H1 (cell line): ENCODE measurements around the gene AGAP1. TPM values are rescaled to one million over a fixed set of nuclear protein-coding genes. Genes with fewer than 3 reads are reported as not detected.

Source experiments
- CTCF ChIA-PET: fragments of 300-600 bp; sonication (Branson Sonifier 250); formaldehyde crosslinking; loops from one replicate; lab custom pipeline; 2021; ENCODE audit not compliant: partially characterized antibody; lab: Charles Lee
- POLR2A ChIA-PET: fragments of 300-600 bp; sonication (Branson Sonifier 250); formaldehyde crosslinking; loops from one replicate; lab custom pipeline; 2021; ENCODE audit warnings: inconsistent platforms; ENCODE audit not compliant: partially characterized antibody; lab: Charles Lee
- DNase-seq, 2 experiments: peaks; one replicate each; pipeline versions ENCODE4 v3.0.0 to v3.0.0-alpha.2; 2010 to 2022; ENCODE audit warnings: low spot score in 2 of 2, low read depth in 1 of 2, mixed read lengths in 1 of 2
- FAIRE-seq: peaks from 2 replicates; lab custom pipeline; 2011; peaks lifted over from hg19 to GRCh38; lab: Jason Lieb, UNC
- H2AFZ ChIP-seq: 2 replicates; pipeline ENCODE4 v1.8.1; 2012; ENCODE audit warnings: low read length, inconsistent platforms
- H2AK5ac ChIP-seq: 2 replicates; pipeline ENCODE4 v1.6.1; 2013; ENCODE audit warnings: low read depth, low read length
- H2BK120ac ChIP-seq: replicated peaks from 2 replicates; pipeline ENCODE3; 2013; ENCODE audit warnings: low read depth, low read length, inconsistent platforms
- H2BK12ac ChIP-seq: 2 replicates; pipeline ENCODE4 v1.6.1; 2013; ENCODE audit warnings: low read depth, low read length
- H2BK15ac ChIP-seq: 2 replicates; pipeline ENCODE4 v1.6.1; 2013; ENCODE audit warnings: low read length
- H2BK20ac ChIP-seq: 2 replicates; pipeline ENCODE4 v1.6.1; 2013; ENCODE audit warnings: low read length
- H2BK5ac ChIP-seq: 2 replicates; pipeline ENCODE4 v1.6.1; 2013; ENCODE audit warnings: low read depth, low read length
- H3K14ac ChIP-seq: 2 replicates; pipeline ENCODE4 v1.6.1; 2013; ENCODE audit warnings: inconsistent platforms; ENCODE audit not compliant: insufficient read length
- H3K18ac ChIP-seq: 2 replicates; pipeline ENCODE4 v1.6.1; 2013; ENCODE audit warnings: low read length; ENCODE audit errors: extremely low read depth
- H3K23ac ChIP-seq: 2 replicates; pipeline ENCODE4 v1.6.1; 2013; ENCODE audit warnings: inconsistent platforms; ENCODE audit not compliant: insufficient read length
- H3K23me2 ChIP-seq: 2 replicates; pipeline ENCODE4 v1.6.1; 2013; ENCODE audit warnings: low read depth, low read length
- H3K27ac ChIP-seq: 2 replicates; pipeline ENCODE4 v1.6.1; 2011; ENCODE audit warnings: low read depth, low read length, inconsistent platforms
- H3K27me3 ChIP-seq, 4 experiments: replicated peaks in 1 of 4; 1 replicate in 1 of 4; 2 replicates in 3 of 4; pipeline versions ENCODE4 v1.6.1 to v1.8.1; 2011 to 2013; ENCODE audit warnings: low read length in 3 of 4, mild to moderate bottlenecking in 3 of 4, inconsistent platforms in 2 of 4, mixed read lengths in 2 of 4, moderate library complexity in 1 of 4; ENCODE audit not compliant: control insufficient read depth in 3 of 4, insufficient read depth in 3 of 4; ENCODE audit errors: extremely low read depth in 1 of 4
- H3K36me3 ChIP-seq, 4 experiments: 2 replicates each; pipeline versions ENCODE4 v1.6.1 to v1.8.1; 2011 to 2013; ENCODE audit warnings: mild to moderate bottlenecking in 4 of 4, low read length in 3 of 4, moderate library complexity in 2 of 4, control low read depth in 1 of 4, inconsistent platforms in 1 of 4; ENCODE audit not compliant: insufficient read depth in 4 of 4, control insufficient read depth in 2 of 4
- H3K4ac ChIP-seq: replicated peaks from 2 replicates; pipeline ENCODE3; 2013; ENCODE audit warnings: low read length, low read depth, mixed read lengths, inconsistent platforms; ENCODE audit not compliant: insufficient read length
- H3K4me1 ChIP-seq, 4 experiments: replicated peaks in 1 of 4; 1 replicate in 1 of 4; 2 replicates in 3 of 4; pipeline versions ENCODE4 v1.6.1 to v1.8.1; 2011 to 2013; ENCODE audit warnings: low read length in 3 of 4, inconsistent platforms in 2 of 4, mixed read lengths in 1 of 4; ENCODE audit not compliant: insufficient read depth in 4 of 4, control insufficient read depth in 3 of 4
- H3K4me2 ChIP-seq, 2 experiments: 2 replicates each; pipeline versions ENCODE4 v1.6.1 to v1.8.1; 2011 to 2013; ENCODE audit warnings: low read depth in 2 of 2, low read length in 2 of 2, control low read depth in 1 of 2, inconsistent platforms in 1 of 2, mild to moderate bottlenecking in 1 of 2; ENCODE audit not compliant: insufficient read depth in 1 of 2
- H3K4me3 ChIP-seq, 4 experiments: fragments of 200-600, 300-600 bp in 1 of 4; sonication (generic), shearing (Covaris generic), sonication (Bioruptor Twin) in 1 of 4; 2 replicates each; pipeline versions ENCODE4 v1.5.1 to v1.8.1; 2011 to 2016; ENCODE audit warnings: low read length in 4 of 4, low read depth in 3 of 4, control low read depth in 2 of 4, inconsistent platforms in 2 of 4, mild to moderate bottlenecking in 2 of 4, mixed read lengths in 1 of 4, moderate library complexity in 1 of 4; ENCODE audit not compliant: insufficient read depth in 2 of 4; ENCODE audit errors: extremely low read depth in 1 of 4
- H3K56ac ChIP-seq: replicated peaks from 2 replicates; pipeline ENCODE3; 2013; ENCODE audit warnings: low read depth, mild to moderate bottlenecking, mixed read lengths, low read length, inconsistent platforms; ENCODE audit not compliant: insufficient read length
- H3K79me1 ChIP-seq: 2 replicates; pipeline ENCODE4 v1.6.1; 2013; ENCODE audit warnings: low read depth, low read length, control low read depth
- H3K79me2 ChIP-seq, 2 experiments: 2 replicates each; pipeline versions ENCODE4 v1.6.1 to v1.8.1; 2012 to 2013; ENCODE audit warnings: low read length in 2 of 2, mild to moderate bottlenecking in 2 of 2, inconsistent platforms in 1 of 2; ENCODE audit not compliant: insufficient read depth in 2 of 2, control insufficient read depth in 1 of 2
- H3K9ac ChIP-seq, 4 experiments: replicated peaks in 1 of 4; 1 replicate in 1 of 4; 2 replicates in 3 of 4; pipeline versions ENCODE4 v1.6.1 to v1.8.1; 2011 to 2013; ENCODE audit warnings: low read depth in 3 of 4, low read length in 3 of 4, control low read depth in 2 of 4, mild to moderate bottlenecking in 2 of 4, moderate library complexity in 2 of 4, inconsistent platforms in 1 of 4; ENCODE audit errors: extremely low read depth in 1 of 4
- H3K9me3 ChIP-seq, 2 experiments: 2 replicates each; pipeline versions ENCODE4 v1.6.1 to v1.8.1; 2012 to 2013; ENCODE audit warnings: mild to moderate bottlenecking in 2 of 2, moderate library complexity in 2 of 2, control low read depth in 1 of 2, inconsistent platforms in 1 of 2, low read depth in 1 of 2, low read length in 1 of 2, mixed read lengths in 1 of 2; ENCODE audit not compliant: insufficient read depth in 2 of 2
- H4K20me1 ChIP-seq, 2 experiments: replicated peaks in 1 of 2; 2 replicates each; pipeline versions ENCODE3 to v1.8.1; 2011 to 2013; ENCODE audit warnings: inconsistent platforms in 2 of 2, low read length in 2 of 2, mild to moderate bottlenecking in 1 of 2; ENCODE audit not compliant: insufficient read depth in 2 of 2, control insufficient read depth in 1 of 2
- H4K5ac ChIP-seq: 2 replicates; pipeline ENCODE4 v1.6.1; 2013; ENCODE audit warnings: low read length, low read depth, mixed read lengths, inconsistent platforms; ENCODE audit not compliant: insufficient read length
- H4K8ac ChIP-seq: 2 replicates; pipeline ENCODE4 v1.8.0; 2013; ENCODE audit warnings: mild to moderate bottlenecking, moderate library complexity, low read length, inconsistent platforms; ENCODE audit not compliant: insufficient read depth; ENCODE audit errors: extremely low read depth
- H4K91ac ChIP-seq: replicated peaks from 2 replicates; pipeline ENCODE3; 2013; ENCODE audit warnings: low read length, mixed read lengths, inconsistent platforms; ENCODE audit not compliant: insufficient read length
- YY1 ChIP-seq: IDR thresholded peaks from 2 replicates; pipeline ENCODE4 v1.6.1; 2011; ENCODE audit warnings: low read depth, mild to moderate bottlenecking, low read length
- WGBS, 2 experiments: shearing (Covaris generic) in 1 of 2; methylation state at CpG; one replicate each; pipeline versions ENCODE4 v1.1.6 to v1.1.7; 2013 to 2015; ENCODE audit warnings: low lambda C conversion rate in 2 of 2, mixed read lengths in 2 of 2, inconsistent platforms in 1 of 2, low coverage in 1 of 2, missing lambda C conversion rate in 1 of 2; ENCODE audit not compliant: insufficient replicate concordance in 2 of 2, insufficient coverage in 1 of 2, insufficient read length in 1 of 2; ENCODE audit errors: extremely low coverage in 1 of 2, missing lambda C conversion rate in 1 of 2; 5-methylcytosine and 5-hydroxymethylcytosine counted together
- polyA plus RNA-seq, 7 experiments: library from polyadenylated mRNA; depleted of rRNA in 3 of 7; stranded (reverse) in 5 of 7; unstranded in 2 of 7; fragments of >200 nt in 5 of 7; fragments of 200-250 nt in 2 of 7; gene quantifications; 1 replicate in 5 of 7; 2 replicates in 1 of 7; 4 replicates in 1 of 7; pipeline versions ENCODE4 v1.2.1 to v1.2.3, GENCODE V29; 2011 to 2013; ENCODE audit warnings: missing spikeins in 2 of 7, mixed read lengths in 2 of 7
- total RNA-seq: library from RNA; stranded (reverse); fragmentation: NEBNext Ultra II Directional; extraction: Animal tissue kit (Norgen Biotek cat#: 25700); gene quantifications from 2 replicates; pipeline ENCODE4 v1.2.1, GENCODE V29; 2021

Gene AGAP1
- total and polyA plus RNA-seq, 2 of the 8 experiments (the other 6 are each of a cell fraction or from before 2014, with no cell fraction given): 18.1 to 39.4 TPM

- no peaks in the 10 kb centered on the region for H3K36me3 ChIP-seq
- no peak overlapping the region for H3K14ac ChIP-seq
- H4K8ac ChIP-seq: no peak overlapping the region
- H2AFZ ChIP-seq: no peak overlapping the region
- FAIRE-seq (no peak), DNase-seq (no peak)
- peak overlapping the region; percentile 24 for H2BK15ac ChIP-seq
- H4K91ac ChIP-seq: peak overlapping the region; percentile 62
- peaks cover 0 to 20% of the 10 kb centered on the region in 2 experiments for H4K20me1 ChIP-seq
- H3K4me1 ChIP-seq: peaks cover 5 to 17% (median 10%) of the 10 kb centered on the region in 4 experiments
- H3K4me3 ChIP-seq: no peak overlapping the region
- H3K79me2 ChIP-seq: peaks cover 4 to 90% of the 10 kb centered on the region in 2 experiments; a peak in 3 of 4 replicates
- POLR2A ChIA-PET: interaction anchor here (0.9 to 1.0 kb wide), 2 partner anchors 9 to 52 kb away, joined by 3 read pairs; no protein-coding TSS in a partner anchor
- CTCF ChIA-PET: interaction anchor here (0.5 to 1.2 kb wide), 5 partner anchors 9 to 1394 kb away, joined by 3 to 10 read pairs (median 3); no protein-coding TSS in a partner anchor
- H2BK120ac ChIP-seq: no peak overlapping the region
- H3K9me3 ChIP-seq: no peaks in the 10 kb centered on the region
- no peak overlapping the region for H3K9ac ChIP-seq
- H3K79me1 ChIP-seq: peaks cover 14% of the 10 kb centered on the region
- H4K5ac ChIP-seq: no peak overlapping the region
- 81% methylated on average over 11 of the region's 13 CpGs; no CpG with 5 or more reads in 1 of the 2 experiments for whole genome bisulfite sequencing, 2 experiments
- TF ChIP-seq YY1: no peak
- peak overlapping the region in 1 of 2 experiments; percentile 44; a peak in 1 of 4 replicates for H3K4me2 ChIP-seq
- H3K56ac ChIP-seq: no peak overlapping the region
- H2BK20ac ChIP-seq: peak overlapping the region; percentile 2; the same call in 1 of the 2 replicates
- no peak overlapping the region for H3K23ac ChIP-seq
- H2AK5ac ChIP-seq: no peak overlapping the region
- no peaks in the 10 kb centered on the region for H3K23me2 ChIP-seq
- no peak overlapping the region for H3K27ac ChIP-seq
- no peak overlapping the region for H3K4ac ChIP-seq
- peak overlapping the region; percentile 35; the same call in 1 of the 2 replicates for H2BK5ac ChIP-seq
- peak overlapping the region; percentile 10 for H2BK12ac ChIP-seq
- peak overlapping the region; percentile 84; the same call in 1 of the 2 replicates for H3K18ac ChIP-seq
- no peaks in the 10 kb centered on the region for H3K27me3 ChIP-seq
Measured at GRCh38 chr2:235543128-235543750, 49.4 kb downstream of the AGAP1 start.
